Bronchus fibroblast of lung (primary cell): ENCODE measurements around the gene TP53I13. TPM values are rescaled to one million over a fixed set of nuclear protein-coding genes. Genes with fewer than 3 reads are reported as not detected.

Experiments used
- total RNA-seq: library from RNA; depleted of rRNA; stranded (reverse); fragments of >200 nt; gene quantifications from 2 replicates; pipeline ENCODE4 v1.2.3, GENCODE V29; 2015

TP53I13 gene, protein sequence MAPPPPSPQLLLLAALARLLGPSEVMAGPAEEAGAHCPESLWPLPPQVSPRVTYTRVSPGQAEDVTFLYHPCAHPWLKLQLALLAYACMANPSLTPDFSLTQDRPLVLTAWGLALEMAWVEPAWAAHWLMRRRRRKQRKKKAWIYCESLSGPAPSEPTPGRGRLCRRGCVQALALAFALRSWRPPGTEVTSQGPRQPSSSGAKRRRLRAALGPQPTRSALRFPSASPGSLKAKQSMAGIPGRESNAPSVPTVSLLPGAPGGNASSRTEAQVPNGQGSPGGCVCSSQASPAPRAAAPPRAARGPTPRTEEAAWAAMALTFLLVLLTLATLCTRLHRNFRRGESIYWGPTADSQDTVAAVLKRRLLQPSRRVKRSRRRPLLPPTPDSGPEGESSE
- total RNA-seq, result 61.1 and 67.2 TPM in 2 replicates

DNA sequence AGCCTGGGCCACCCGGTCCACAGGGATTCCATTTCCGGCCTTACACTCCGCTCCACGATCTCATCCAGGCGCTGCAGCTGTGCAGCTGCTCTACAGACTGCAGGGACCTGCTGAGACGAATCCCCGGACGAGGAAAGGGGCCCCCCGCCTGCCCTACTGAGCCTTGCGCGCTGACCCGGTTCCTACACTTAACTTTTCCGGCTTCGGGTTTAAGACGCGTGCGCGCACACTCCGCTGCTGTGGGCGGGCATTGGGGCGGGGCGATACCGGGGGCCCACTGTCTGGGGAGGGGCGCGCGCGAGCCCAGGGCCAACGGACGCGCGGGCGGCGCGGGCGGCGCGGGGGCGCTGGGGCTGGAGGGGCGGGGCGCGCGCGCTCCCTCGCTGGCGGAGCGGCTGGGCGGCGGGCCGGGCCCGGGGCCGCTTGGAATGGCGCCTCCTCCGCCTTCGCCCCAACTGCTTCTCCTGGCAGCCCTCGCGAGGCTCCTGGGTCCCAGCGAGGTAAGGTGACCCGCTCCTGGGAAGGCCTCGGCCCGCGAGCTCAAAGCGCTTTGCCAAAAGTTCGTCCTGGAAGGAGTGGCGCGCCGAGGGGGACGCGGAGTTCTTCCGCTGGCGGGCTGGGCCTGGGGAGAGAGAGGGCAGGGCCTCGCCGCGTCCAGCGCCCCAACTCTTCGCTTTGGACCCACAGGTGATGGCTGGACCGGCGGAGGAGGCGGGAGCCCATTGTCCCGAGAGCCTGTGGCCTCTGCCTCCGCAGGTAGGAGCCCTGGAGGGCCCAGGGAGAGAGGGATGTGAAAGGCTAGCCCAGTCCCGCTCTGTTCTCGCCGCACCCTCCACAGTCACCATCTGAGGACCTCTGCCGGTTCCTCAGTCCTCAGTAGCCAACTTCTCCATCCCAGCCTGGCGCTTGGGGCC lies at the start of gene TP53I13:
TP53I13 (plus strand) TSS at position 371 of the 914 bp plus-strand sequence; CDS start at position 429, 58 bp downstream.

DNA sequence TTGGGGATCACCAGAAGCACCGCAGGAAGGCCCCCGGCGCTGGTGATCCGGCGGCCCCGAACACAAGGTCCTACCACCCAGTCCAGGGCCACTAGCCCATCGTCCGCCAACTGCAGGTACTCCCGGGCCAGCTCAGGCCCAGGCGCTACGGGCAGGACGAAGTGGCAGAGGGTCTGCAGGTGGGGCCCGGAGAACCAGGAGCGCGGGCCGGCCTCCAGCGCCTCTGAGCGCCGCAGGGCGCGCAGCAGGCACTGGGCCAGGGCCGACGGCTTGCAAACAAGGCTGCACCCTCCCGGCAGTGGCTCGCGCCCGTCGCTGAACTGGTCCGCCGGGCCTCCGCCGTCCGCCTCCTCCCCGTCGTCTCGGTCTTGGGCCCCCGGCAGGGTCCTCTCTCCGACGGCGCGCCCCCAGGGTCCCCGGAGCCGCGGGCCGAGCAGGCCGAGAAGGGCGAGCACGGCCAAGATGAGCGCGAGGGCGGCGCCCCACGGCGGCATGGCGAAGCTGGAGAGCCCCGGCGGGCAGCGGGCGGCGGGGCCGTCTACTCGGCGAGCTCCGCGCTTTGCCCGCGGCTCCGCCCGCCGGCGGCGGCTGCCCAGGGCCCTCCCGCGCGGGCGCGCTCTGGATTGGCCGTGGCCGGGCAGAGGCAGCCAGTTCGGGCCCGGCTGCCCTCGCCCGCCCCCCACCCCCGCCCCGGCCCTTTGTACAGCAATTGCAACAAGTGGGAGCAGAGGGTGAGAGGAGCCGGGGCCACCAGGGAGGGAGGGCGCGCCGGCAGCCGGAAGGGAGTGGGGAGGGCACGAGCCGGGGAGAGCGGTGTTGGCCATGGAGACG lies 1.8 kb upstream of the TP53I13 start, which contains the start of gene ABHD15:
ABHD15 (minus strand) TSS at position 565 of the 831 bp plus-strand sequence; CDS start at position 494, 71 bp downstream.

DNA sequence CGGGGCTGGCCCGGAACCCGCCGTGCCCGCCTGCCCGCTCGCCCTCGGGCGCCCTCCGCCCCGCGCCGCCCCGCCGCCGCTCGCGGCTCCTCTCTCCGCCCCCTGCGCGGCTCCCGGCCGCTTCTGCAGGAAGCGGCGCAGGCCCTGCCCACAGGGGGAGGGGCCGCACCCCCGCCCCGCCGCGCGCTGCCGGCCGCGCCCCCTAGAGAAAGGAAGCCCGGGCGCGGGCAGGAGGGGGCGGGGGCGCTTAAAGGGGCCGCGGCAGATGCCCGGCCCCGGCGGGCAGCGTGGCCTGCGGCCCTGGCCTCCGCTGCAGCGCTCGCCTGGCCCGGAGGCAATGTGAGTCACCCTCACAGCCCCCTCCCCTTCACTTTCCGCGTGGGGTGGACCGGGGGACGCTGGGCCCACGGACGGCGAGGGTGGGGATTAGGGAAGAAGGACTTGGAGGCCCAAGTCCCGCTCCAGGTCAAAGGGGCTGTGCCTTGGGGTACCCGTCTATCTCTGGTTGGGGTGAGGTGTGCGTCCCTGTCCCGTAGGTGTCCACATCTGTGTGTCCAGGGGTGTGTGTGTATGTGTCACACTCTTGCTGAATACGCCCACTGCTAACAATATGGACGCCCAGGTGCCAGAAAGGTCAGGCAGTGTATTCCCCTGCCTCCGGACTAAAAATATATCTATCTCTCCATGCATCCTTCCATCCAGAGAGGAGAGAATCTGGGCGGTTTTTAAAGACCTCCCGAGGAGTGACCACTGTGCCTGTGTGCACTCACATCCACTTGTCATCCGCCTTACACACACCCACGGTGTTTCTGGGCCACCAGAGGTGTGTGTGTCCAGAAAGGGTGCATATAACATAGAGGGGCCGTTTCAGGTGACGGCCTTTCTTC lies 21.3 kb downstream of the TP53I13 start, which contains the start of gene GIT1:
GIT1 (minus strand) TSS at position 125 of the 887 bp plus-strand sequence. CDS start 270 bp downstream, outside the sequence.

GRCh38 chr17:29592850-29593551 lies 24.5 kb downstream of the TP53I13 start, which contains the start of gene ANKRD13B:
Gene ANKRD13B, plus strand, starts transcription at chr17:29593132. Its CDS starts 490 bp downstream, at chr17:29593622.

Other genes with a start within 250 kb of the TP53I13 start
- 14.0 and 21.7 TPM in 2 replicates for gene TAOK1, start 178.3 kb upstream of the TP53I13 start, total RNA-seq
- 6.9 and 7.1 TPM in 2 replicates for gene ABHD15, start 1.7 kb upstream of the TP53I13 start, total RNA-seq
- 22.4 and 22.6 TPM in 2 replicates for gene GIT1, start 20.9 kb downstream of the TP53I13 start, total RNA-seq
- gene ANKRD13B, start 24.4 kb downstream of the TP53I13 start, total RNA-seq, result 7.6 and 8.0 TPM in 2 replicates
- gene CORO6, start 54.2 kb downstream of the TP53I13 start, total RNA-seq, result 1.8 and 2.2 TPM in 2 replicates